NCI-H2227 (cell line): ENCODE results near the gene LRRC8C.
"Not testable (repeated sequence)": the region's sequence is repeated elsewhere in the genome, so short reads cannot be mapped to it uniquely, and the experiment has no call there.

Experiments
- DNase-seq: peaks from one replicate; lab custom pipeline; 2025; ENCODE audit not compliant: unreplicated experiment; lab: John Stamatoyannopoulos, UW

LRRC8C gene

DNA sequence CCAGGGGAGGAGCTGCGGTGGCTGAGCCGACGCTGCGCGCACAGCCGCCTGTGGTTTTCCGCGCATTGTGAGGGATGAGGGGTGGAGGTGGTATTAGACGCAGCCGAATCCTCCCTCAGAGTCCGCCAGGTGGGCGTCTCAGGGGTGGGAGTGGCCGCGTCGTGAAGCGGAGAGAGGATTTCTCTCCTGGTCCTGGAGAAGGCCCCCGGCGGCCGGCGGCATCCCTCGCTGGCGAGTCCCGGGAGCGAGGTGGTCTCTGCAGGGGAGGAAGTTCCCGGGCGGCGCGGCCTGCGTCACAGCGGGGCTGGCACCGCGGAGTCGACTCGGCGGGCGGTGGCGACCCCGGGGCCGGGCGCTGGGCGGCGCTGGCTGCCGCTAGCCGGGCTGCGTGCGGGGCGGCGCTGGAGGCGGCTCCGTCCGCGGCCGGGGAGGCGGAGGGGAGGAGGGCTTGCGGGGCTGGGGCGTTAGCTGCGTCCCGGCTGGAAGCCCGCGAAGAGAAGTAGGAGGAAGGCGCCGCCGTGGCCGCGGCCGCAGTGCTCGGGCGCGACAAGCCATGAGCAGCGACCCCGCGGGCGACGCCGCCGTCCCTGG is at the start of gene LRRC8C:
Gene LRRC8C, plus strand, starts transcription at position 464 of the 591 bp plus-strand sequence. CDS start 53,354 bp downstream, outside the sequence.
- peak; percentile 93 for DNase-seq

DNA sequence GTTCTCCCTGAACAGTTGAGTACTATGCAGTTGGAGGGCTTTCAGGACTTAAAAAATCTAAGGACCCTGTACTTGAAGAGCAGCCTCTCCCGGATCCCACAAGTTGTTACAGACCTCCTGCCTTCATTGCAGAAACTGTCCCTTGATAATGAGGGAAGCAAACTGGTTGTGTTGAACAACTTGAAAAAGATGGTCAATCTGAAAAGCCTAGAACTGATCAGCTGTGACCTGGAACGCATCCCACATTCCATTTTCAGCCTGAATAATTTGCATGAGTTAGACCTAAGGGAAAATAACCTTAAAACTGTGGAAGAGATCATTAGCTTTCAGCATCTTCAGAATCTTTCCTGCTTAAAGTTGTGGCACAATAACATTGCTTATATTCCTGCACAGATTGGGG is 48.7 kb upstream of the LRRC8C start:
- no peak for DNase-seq

DNA sequence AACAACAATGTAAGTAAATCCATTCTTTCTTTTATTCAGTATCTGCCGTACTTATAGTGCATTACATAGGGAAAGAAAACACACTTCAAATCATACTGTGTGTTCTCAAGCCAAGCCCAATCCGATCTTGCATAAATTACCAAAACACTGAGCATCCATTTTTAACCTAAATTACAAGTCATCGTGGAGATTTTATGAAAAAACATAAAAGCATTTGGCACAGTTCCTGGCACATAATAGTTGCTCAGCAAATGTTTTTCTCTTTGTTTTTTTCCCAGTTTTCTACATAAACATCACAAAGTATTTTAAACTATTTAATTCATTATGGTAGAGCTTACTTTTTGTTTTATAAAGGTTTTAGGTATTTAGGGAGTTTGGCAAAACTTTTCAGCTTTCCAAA is 48.1 kb upstream of the LRRC8C start:
- DNase-seq: no peak

DNA sequence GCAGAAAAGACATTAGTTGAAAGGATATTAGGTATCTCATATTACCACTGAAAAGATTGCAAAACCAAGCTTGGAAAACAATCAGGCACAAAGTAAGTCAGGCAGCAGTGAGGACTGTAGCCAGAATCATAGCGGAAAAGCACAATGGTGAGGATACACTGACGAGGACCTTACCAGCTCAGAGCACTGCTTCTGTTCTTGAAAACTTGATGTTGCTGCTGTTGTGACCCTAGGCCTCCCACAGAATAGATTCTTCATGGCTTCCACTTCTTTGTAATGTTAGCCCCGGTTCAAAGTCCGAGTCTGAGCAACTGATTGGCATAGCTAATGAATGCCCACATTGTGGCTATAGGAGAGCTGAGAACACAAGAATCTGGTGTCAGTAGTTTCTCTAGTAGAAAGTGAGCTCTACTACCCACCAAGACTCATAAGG is 45.2 kb upstream of the LRRC8C start:
- no peak for DNase-seq

DNA sequence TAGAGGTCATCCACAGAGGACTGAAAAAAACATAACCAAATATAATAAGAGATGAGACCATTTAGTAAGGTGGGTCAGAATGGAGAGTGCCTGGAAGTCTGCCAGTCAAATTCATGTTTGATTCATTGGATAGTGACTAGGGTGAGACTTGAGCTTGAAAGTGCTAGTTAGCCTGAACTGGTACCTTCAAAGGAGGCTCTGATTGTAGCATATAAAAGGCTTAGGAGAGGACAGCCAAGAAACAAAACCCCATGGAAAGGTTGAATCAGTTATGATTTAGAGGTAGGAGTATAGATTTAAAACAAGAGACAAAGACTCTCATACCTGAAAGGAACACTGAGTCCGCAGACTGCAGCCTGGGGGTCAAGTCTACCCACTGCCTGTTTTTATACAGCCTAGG is 44.4 kb upstream of the LRRC8C start:
- DNase-seq: no peak

DNA sequence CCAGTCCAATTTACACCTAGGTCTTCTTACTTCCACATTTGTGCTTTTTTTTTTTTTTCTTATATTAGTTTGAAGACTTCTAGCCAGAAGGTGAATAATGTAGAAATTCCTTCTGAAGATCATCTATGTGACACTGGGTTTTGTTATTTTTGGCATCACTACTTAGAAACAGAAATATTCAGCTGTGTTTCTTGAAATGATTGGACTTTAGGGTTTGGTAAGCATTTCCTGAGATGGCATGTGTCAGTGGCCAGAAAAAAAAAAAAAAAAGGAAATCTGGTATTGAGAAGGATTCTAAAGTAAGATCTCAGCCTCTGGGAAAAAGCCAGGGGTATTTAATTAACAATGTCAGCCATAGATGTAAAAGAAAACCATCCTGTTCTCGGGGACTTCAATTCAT is 43.4 kb upstream of the LRRC8C start:
- no peak for DNase-seq

DNA sequence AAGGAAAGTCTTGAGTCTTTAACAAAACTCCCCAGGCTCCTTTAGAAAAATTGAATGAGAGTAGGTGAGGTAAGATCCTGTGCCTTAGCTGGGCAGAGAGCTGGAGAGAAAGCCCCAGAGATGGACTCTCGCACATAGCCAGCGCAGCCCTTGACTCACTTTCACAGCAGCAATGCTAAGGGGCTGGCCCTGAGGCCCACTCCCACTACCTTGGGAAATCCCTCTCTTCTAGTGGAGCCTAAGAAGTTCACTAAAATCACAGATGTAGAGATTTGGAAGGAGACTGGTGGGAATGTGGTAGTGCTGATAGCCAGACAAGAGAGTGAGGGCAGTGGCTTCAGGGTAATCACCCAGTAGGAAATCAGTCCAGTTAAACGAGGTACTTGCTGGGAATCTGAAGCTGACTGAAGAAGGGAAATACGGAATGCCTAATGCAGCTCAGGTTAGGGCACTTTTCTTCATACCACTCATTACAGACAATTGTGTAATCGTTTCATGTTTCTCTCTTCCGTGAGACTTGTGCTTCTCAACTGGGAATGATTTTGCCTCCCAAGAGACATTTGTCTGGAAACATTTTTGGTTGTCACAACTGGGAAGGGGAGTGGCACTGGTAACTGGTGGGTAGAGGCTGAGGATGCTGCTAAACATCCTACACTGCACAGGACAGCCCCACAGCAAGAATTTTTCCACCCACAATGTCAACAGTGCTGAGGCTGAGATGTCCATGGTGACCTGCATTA is 42.4 kb upstream of the LRRC8C start:
- no peak for DNase-seq

DNA sequence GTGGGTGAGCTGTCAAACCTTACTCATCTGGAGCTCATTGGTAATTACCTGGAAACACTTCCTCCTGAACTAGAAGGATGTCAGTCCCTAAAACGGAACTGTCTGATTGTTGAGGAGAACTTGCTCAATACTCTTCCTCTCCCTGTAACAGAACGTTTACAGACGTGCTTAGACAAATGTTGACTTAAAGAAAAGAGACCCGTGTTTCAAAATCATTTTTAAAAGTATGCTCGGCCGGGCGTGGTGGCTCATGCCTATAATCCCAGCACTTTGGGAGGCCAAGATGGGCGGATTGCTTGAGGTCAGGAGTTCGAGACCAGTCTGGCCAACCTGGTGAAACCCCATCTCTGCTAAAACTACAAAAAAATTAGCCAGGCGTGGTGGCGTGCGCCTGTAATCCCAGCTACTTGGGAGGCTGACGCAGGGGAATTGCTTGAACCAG is 40.0 kb upstream of the LRRC8C start:
- DNase-seq: not testable (repeated sequence)

DNA sequence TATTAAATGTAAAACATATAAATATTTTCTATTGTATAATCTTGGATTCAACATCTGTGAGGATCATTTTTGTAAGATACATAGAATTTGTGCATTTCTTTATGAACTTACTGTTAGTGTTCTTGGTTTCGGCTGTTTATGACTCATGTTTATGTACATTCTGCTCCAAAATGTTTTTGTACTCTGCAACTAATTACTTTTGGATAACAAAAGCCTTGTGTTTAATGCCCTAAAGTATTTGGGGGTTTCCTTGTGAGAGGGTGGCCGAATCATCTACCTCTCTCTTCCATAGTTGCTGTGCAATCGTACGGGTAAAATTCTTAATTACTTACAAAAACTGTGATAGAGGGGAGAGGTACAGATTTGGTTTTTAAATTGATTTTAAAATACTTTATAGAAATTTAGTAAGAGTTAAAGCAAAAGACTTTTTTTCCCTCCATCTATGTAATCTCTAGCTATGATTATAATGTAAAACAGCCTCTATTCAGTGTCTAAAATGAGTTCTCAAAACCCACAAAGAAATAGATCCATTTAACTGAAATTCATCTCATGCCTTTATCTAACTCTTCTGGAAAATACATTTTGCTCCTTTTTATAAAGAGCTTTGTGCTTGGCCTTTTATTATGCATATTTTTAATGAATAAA is 38.7 kb upstream of the LRRC8C start:
- DNase-seq: no peak

DNA sequence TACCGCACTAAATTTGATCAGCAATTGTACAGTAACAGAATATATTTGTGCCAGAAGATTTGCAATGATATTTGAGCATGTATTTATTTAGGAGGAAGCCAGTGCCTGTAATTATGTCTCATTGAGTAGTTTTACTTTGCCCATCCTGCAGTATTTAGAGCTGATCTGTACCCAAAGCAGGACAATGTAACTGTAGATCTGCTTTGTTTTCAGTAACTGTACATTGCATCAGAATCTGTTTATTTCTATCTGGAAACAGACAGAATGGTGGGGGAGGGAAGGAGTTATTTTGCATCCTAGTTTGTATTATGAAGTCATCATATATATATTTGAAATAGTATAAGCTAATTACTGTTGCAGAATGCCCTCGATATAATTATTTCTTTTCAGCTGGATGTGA is 36.2 kb upstream of the LRRC8C start:
- no peak for DNase-seq

DNA sequence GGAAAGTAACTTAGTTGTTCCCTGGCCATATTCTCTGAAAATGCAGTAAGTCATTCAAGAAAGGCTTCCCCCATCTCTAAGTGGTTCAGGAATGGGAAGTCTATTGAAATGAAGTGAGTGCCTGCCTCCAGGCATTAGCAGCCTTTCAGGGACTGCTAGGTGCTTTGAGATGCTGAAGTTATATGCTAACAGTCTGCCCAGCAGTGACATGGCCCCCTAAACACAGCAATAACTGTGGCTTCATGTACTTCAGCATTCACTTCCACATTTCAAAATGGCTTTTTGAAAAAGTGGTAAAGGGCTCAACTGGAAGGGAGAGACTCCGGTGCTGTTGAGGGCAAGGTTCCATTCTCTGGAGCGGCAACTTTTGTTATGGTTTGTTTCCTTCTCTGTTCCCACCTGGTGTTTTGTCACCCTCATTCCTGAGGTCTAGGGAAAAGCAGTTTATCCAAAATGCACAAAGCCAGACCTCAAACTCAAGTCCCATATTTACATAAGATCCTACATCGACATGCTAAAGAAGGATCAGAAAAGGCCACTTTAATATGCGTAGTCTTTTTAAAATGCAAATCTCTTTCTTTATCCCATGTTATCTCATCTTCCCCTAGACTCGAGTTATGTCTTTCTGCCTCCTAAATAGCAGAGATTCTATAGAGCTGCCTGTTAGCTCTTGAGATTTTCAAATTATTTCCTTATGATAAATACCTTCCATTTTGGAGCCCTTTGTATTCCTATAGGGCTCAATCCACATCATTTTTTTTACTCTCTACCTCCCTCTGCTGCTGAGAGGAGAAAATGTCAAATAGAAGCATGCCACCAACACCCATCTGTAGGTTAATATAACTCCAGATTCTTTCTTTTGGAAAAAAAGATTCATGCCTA is 34.2 kb upstream of the LRRC8C start:
- DNase-seq: peak; percentile 45

DNA sequence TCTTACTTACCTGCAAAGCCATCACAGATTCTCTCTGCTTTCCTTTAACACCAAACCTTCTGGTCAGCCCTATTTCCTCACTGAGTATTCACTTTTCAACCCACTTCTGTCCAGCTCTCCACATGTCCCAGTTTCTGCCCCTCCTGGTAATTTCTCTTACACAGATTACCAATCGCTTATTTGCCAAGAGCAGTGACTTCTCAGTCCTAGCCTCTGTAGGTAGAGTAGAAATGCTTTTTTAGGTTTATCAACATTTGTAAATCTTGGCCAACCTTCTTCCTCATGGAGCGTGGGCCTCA is 33.6 kb upstream of the LRRC8C start:
- DNase-seq: no peak

DNA sequence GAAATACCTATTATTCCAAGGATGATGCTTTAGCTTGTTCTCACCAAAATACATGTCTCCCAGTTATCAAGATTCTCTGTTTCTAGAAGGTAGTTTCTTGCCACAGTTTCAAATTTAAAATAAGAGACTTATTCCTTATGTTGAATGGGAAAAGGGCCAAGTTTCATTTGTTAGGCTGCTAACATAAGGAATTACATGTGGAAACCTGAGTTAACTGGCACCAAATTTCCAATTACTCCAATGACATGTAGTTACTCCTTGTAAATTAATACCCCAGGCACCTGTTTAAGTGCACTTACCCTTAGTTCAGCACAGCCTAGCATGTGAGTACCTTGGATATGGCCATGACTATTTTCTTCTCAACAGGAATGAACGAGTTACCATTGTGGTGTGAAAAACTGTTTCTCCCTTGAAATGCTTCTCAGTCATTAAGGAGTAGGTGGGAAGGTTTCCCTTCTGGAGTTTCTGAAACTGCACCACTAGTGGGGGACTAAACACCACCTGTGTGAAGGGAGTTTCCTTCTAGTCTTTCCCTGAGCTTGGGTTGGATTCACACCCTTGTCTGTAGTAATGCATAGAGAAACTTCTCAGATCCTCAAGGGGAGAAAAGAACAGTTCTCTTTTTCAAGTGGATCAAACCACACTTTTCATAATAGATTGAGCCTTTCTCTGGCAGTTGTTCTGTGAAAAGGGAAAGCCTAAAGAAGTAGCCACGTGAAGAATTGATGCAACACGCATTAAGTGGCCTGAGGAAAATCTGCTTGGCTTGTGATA is 32.3 kb upstream of the LRRC8C start:
- no peak for DNase-seq

DNA sequence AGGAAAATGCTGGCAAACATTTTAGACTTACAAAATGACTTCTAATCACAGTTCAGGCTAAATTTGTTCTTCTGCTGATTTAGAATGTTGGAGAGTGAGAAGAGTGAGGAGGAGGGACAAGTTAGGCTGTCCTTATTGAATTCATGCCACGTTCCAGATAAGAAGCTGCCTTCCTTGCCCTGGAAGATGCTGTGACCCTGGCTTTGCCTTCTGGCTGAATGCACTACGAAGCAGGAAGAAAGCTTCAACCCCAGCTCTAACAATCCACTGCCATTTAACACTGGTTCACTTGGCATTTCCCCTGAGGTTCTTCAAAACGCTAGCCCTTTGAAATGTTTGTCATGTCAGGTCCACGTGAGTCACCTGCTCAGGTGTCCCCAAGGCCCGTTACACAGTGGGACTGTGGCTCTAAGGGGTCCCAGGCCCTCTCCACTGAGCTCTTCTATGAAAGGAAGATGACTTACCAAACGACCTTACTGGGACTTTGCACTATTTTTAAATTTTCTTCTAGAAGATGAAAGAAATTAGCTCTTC is 30.0 kb upstream of the LRRC8C start:
- no peak for DNase-seq

DNA sequence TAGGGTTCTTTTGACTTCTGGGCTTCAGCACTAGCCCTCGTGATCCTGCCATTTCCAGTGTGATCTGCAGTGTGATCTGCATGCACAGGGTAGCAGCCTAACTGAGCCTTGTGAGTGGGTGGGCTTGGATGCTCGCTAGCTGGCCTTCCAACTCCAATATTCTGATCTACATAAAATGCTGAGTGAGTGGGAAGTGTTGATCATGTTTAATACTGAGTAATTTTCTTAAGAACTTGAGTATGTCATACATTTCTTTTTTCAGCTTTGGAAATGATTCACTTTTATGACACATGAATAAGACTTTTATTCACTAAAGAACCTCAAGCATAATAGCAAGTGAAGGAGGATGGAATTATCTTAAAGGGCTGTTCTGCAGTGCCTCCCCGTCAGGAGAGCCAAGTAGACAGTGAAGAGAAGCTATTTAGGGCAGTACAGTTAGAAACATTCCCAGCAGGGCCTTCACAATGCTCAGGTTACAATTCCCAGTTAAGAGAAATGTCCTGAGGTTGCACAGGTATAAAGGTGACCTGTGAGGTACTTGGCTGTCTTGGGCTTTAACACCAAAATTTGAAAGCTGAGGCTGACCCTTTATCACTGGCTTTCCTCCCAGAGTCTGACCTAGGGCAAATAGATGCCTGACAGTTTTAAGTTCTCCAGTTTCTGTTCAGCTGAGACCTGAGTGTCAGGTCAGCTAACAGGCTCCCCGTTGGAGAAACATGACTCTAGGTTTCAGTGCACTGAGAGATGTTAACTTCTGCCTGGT is 29.1 kb upstream of the LRRC8C start:
- no peak for DNase-seq

DNA sequence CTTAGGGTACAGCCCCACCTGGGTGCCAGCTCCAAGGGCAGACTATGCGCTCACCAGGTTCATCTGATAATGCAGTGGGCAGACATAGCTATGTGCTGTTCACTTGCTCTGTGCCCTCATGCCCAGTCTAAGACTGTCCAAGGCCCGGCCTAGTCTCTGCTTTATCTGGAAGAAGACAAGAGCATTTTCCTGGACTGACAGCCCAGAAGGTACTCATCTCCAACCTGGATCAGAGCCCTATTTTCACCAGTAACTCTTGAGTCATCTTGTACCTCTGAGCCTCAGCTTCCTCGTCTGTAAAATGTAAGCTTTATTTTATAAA is 28.5 kb upstream of the LRRC8C start:
- no peak for DNase-seq

DNA sequence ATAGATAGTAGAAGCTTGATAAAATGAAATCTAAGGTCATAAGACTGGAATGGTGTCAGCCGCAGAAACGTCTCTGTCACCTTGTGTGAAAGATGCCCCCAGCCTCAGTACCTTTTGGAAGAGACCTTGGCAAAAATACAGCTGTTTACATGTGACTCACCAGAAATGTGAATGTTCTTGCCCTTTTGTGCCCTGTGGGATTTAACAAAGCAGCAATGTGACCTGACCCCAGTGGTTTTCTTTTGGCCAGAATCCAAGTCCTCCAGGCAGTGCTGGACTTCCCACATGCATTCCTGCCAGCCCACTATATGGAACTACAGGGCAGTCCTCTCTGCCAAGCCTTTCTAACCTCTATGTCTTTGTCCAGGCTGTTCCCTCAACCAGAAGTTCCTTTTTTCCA is 27.2 kb upstream of the LRRC8C start:
- DNase-seq: no peak

DNA sequence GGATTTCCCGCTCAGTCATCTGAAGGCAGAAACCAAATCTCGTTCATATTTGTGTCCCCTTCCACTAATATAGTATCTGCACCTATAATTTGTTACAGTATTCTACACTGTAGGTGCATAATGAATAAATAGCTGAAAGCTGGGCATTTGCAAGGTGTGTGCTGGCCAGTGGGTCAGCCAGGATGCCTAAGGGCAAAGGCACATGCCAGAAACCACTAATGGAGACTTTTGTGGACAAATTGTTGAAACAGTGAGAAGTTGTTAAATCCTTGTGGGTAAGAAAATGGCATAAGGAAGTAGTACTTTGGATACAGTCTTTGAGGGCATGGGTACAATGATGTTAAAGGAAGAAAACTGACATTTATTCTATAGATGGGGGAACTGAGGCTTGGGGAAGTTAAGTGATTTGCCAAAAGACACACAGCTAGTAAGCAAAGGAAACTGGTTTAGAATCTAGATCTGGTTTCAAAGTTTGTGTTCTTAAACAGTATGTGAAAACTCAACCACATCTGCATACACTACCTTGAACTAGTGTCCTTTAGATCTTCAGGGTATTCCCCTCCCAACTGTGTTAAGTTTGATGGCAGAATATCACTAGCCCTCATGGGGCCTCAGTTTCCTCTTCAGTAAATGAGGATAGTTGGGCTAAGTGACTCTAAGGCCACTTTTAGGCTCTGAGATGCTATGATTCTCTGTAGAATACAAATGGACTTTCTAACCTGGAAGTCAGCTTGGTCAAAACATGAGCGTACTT is 26.5 kb upstream of the LRRC8C start:
- DNase-seq: no peak

DNA sequence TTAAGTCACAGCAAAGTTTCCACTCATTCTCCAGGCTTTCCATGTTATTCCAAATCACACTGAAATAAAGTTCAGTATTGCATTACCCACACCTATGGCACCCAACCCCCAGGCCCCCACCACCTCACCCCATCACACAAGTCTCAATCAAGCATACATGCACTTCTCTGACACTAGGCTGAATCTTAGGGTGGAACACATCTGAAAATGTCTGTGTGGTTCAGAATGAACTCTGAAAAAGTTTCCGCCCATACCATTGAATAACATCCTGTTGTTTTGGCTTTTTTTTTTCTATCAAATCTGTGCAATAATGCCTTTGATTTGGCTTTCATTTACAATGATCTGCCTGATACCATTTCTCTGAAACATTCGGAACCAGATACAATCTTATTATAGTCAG is 25.8 kb upstream of the LRRC8C start:
- DNase-seq: no peak
